Neural cell (in vitro differentiated cells): Measurements from ENCODE around the gene ANKRD29. TPM values are rescaled to one million over a fixed set of nuclear protein-coding genes. Genes with fewer than 3 reads are reported as not detected.

Source experiments
- H2AFZ ChIP-seq: fragments of 200-600, 300-800 bp; sonication (generic), shearing (Covaris generic); 2 replicates; pipeline ENCODE4 v1.6.0; 2014; ENCODE audit warnings: low read depth, mild to moderate bottlenecking, antibody characterized with exemption, low read length, moderate library complexity
- H3F3A ChIP-seq: fragments of 200-600 bp; shearing (Covaris generic); 2 replicates; pipeline ENCODE4 v1.6.1; 2016; ENCODE audit warnings: mild to moderate bottlenecking, moderate library complexity, mixed read lengths, antibody characterized with exemption, low read length; ENCODE audit not compliant: insufficient read depth, poor library complexity, severe bottlenecking
- H3K27ac ChIP-seq: fragments of 200-600, 300-800 bp; sonication (generic), shearing (Covaris generic); 2 replicates; pipeline ENCODE4 v1.5.1; 2014; ENCODE audit warnings: mild to moderate bottlenecking, low read length, moderate library complexity
- H3K27me3 ChIP-seq: fragments of 300-800, 200-600 bp; sonication (generic), shearing (Covaris generic); 2 replicates; pipeline ENCODE4 v1.6.0; 2014; ENCODE audit warnings: mild to moderate bottlenecking, low read depth, low read length, moderate library complexity; ENCODE audit not compliant: insufficient read depth
- H3K36me3 ChIP-seq: fragments of 300-800, 200-600 bp; sonication (generic), shearing (Covaris generic); 2 replicates; pipeline ENCODE4 v1.5.1; 2014; ENCODE audit warnings: mild to moderate bottlenecking, antibody characterized with exemption, low read length, moderate library complexity; ENCODE audit not compliant: insufficient read depth
- H3K4me2 ChIP-seq: fragments of 300-800, 200-600 bp; sonication (generic), shearing (Covaris generic); 2 replicates; pipeline ENCODE4 v1.6.0; 2014; ENCODE audit warnings: mild to moderate bottlenecking, low read length
- H3K4me3 ChIP-seq: fragments of 300-800, 200-600 bp; sonication (generic), shearing (Covaris generic); 2 replicates; pipeline ENCODE4 v1.5.1; 2014; ENCODE audit warnings: mild to moderate bottlenecking, low read length, moderate library complexity
- H3K79me2 ChIP-seq: fragments of 200-600 bp; shearing (Covaris generic); replicated peaks from 2 replicates; pipeline ENCODE4 v1.6.0; 2014; ENCODE audit warnings: mild to moderate bottlenecking, low read length, moderate library complexity; ENCODE audit not compliant: insufficient read depth
- H3K9ac ChIP-seq: fragments of 300-800, 200-600 bp; sonication (generic), shearing (Covaris generic); 2 replicates; pipeline ENCODE4 v1.6.1; 2016; ENCODE audit warnings: mild to moderate bottlenecking, low read length, mixed read lengths
- H3K9me2 ChIP-seq: fragments of 200-600 bp; shearing (Covaris generic); 2 replicates; pipeline ENCODE4 v1.6.1; 2016; ENCODE audit warnings: mild to moderate bottlenecking, low read length, mixed read lengths; ENCODE audit not compliant: insufficient read depth
- H3K9me3 ChIP-seq: fragments of 200-600, 300-800 bp; sonication (generic), shearing (Covaris generic); 2 replicates; pipeline ENCODE4 v1.6.1; 2016; ENCODE audit warnings: mild to moderate bottlenecking, mixed run types, low read length, moderate library complexity, mixed read lengths
- H4K20me1 ChIP-seq: fragments of 200-600 bp; shearing (Covaris generic); 2 replicates; pipeline ENCODE4 v1.6.1; 2016; ENCODE audit warnings: mild to moderate bottlenecking, mixed run types; ENCODE audit not compliant: insufficient read depth
- CTCF ChIP-seq: fragments of 450-650 bp; IDR thresholded peaks from 2 replicates; pipeline ENCODE4 v1.5.1; 2014; ENCODE audit warnings: antibody characterized with exemption, mild to moderate bottlenecking, moderate library complexity; ENCODE audit not compliant: poor library complexity, severe bottlenecking
- EP300 ChIP-seq: fragments of 450-650 bp; conservative IDR thresholded peaks from 2 replicates; pipeline ENCODE4 v1.6.1; 2014; ENCODE audit warnings: antibody characterized with exemption, mild to moderate bottlenecking, moderate library complexity; ENCODE audit not compliant: poor library complexity, severe bottlenecking
- EZH2 ChIP-seq: fragments of 200-600, 300-800 bp; shearing (Covaris generic), sonication (generic); IDR thresholded peaks from 2 replicates; pipeline ENCODE4 v1.6.1; 2014; ENCODE audit warnings: antibody characterized with exemption, low read length, borderline replicate concordance, mild to moderate bottlenecking; ENCODE audit not compliant: insufficient read depth, poor library complexity, severe bottlenecking
- MXI1 ChIP-seq: fragments of 450-650 bp; conservative IDR thresholded peaks from 2 replicates; pipeline ENCODE4 v1.6.1; 2014; ENCODE audit warnings: antibody characterized with exemption, mild to moderate bottlenecking; ENCODE audit not compliant: poor library complexity, severe bottlenecking
- POLR2AphosphoS5 ChIP-seq: IDR thresholded peaks from 2 replicates; pipeline ENCODE4 v1.6.1; 2012
- RAD21 ChIP-seq: fragments of 450-650 bp; conservative IDR thresholded peaks from 2 replicates; pipeline ENCODE4 v1.6.1; 2014; ENCODE audit warnings: antibody characterized with exemption, mild to moderate bottlenecking, moderate library complexity
- REST ChIP-seq: IDR thresholded peaks from 2 replicates; pipeline ENCODE4 v1.6.1; 2012; ENCODE audit warnings: borderline replicate concordance
- SMC3 ChIP-seq: fragments of 450-650 bp; conservative IDR thresholded peaks from 2 replicates; pipeline ENCODE4 v1.6.1; 2014; ENCODE audit warnings: antibody characterized with exemption, mild to moderate bottlenecking, moderate library complexity; ENCODE audit not compliant: poor library complexity
- TAF1 ChIP-seq: IDR thresholded peaks from 2 replicates; pipeline ENCODE4 v1.6.1; 2012; ENCODE audit warnings: low read depth
- polyA plus RNA-seq: library from polyadenylated mRNA; depleted of rRNA; stranded (reverse); fragments of >200 nt; gene quantifications from 2 replicates; pipeline ENCODE4 v1.2.3, GENCODE V29; 2014

ANKRD29 gene
- polyA plus RNA-seq, 1 donor from 2014 or later: 4.9 TPM

GRCh38 chr18:23584019-23584983 is 78.4 kb downstream of the ANKRD29 start:
- Histone ChIP-seq H2AFZ (no peak overlapping the region), H3K27me3 (no peaks in the 10 kb centered on the region), H3K9me3 (no peaks in the 10 kb centered on the region), H3K27ac (no peak overlapping the region), H3K79me2 (peaks cover 28% of the 10 kb centered on the region), H3K9ac (no peak overlapping the region), H3K4me3 (peak overlapping the region; percentile 46), H4K20me1 (no peaks in the 10 kb centered on the region), H3F3A (no peaks in the 10 kb centered on the region), H3K4me2 (peak overlapping the region; percentile 24), H3K9me2 (no peaks in the 10 kb centered on the region), H3K36me3 (no peaks in the 10 kb centered on the region)
- TF ChIP-seq POLR2AphosphoS5 (no peak), TAF1 (no peak), CTCF (no peak), EP300 (no peak), REST (no peak), EZH2 (no peak), RAD21 (no peak), MXI1 (no peak), SMC3 (no peak)

- H3K4me3 ChIP-seq: peak overlapping the region; percentile 46
- no peaks in the 10 kb centered on the region for H4K20me1 ChIP-seq
- H3K27me3 ChIP-seq: no peaks in the 10 kb centered on the region
- H3K79me2 ChIP-seq: peaks cover 28% of the 10 kb centered on the region
- no peak overlapping the region for H3K9ac ChIP-seq
- H3K27ac ChIP-seq: no peak overlapping the region
- no peaks in the 10 kb centered on the region for H3K9me3 ChIP-seq
- H3F3A ChIP-seq: no peaks in the 10 kb centered on the region
- no peak overlapping the region for H3K4me2 ChIP-seq
- no peaks in the 10 kb centered on the region for H3K9me2 ChIP-seq
- H3K36me3 ChIP-seq: no peaks in the 10 kb centered on the region
- H2AFZ ChIP-seq: no peak overlapping the region
- no peak for TF ChIP-seq CTCF
- TF ChIP-seq EP300: no peak
- no peak for TF ChIP-seq EZH2
- no peak for TF ChIP-seq REST
- no peak for TF ChIP-seq POLR2AphosphoS5
- no peak for TF ChIP-seq SMC3
- TF ChIP-seq MXI1: no peak
- no peak for TF ChIP-seq RAD21
Measured at GRCh38 chr18:23583071-23583865, 79.4 kb downstream of the ANKRD29 start.
